ENCODE results near the gene BID.

BID gene

GRCh38 chr22:17774206-17774925 is at the start of gene BID:
TSS of gene BID (minus strand) at chr22:17774469. CDS start at chr22:17750116, 24,353 bp downstream.
- peak; percentile 38 for DNase-seq (ENCODE audit: low read depth)

GRCh38 chr22:17823964-17824363 is 49.7 kb upstream of the BID start:
- DNase-seq (ENCODE audit: low read depth), result no peak

GRCh38 chr22:17823226-17823625 is 49.0 kb upstream of the BID start:
- DNase-seq (ENCODE audit: low read depth), result no peak

- no peak for DNase-seq (ENCODE audit: low read depth)
Observed at GRCh38 chr22:17822087-17822486, 47.8 kb upstream of the BID start.

DNA sequence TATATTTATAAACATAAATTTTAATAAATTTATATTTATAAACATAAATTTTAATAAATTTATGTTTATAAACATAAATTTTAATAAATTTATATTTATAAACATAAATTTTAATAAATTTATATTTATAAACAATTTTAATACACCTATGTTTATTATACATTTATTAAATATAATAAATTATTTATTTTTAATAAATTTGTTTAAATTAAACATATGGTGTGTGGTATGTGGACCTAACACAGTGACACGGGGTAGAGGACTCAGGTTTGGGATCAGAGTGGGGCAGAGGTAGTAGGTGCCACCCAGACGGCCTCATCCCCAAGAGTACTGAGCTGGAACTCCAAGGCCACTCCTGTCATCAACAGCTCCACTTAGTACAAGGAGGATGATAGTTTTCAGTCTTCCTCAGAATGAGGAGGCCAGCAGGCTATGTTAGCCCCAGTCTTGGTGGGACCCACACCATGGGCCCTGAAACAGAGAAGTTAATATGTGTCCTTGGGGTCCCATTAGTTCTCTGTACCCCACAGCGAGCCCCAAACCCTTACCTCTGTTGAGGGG is 46.7 kb upstream of the BID start:
- no peak for DNase-seq (ENCODE audit: low read depth)

DNA sequence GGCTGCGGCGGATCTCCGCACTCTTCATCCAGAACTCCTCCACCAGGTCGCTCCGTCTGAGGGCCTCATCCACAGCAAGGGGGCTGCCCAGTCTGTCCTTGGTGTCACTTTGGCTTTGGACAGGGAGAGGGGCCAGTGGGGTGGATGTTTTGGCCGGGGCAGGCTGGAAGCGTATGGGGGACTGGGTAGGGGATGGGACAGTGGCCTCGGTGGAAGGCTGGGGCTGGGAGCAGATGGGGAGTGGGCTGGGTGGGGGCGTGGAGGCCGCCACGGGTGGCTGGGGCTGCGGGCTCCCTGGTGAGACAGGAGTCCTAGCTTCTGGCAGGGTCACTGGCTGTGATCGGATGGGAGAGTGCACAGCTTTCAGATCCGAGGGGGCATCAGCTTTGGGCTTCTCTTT is 44.4 kb upstream of the BID start:
- no peak for DNase-seq (ENCODE audit: low read depth)

DNA sequence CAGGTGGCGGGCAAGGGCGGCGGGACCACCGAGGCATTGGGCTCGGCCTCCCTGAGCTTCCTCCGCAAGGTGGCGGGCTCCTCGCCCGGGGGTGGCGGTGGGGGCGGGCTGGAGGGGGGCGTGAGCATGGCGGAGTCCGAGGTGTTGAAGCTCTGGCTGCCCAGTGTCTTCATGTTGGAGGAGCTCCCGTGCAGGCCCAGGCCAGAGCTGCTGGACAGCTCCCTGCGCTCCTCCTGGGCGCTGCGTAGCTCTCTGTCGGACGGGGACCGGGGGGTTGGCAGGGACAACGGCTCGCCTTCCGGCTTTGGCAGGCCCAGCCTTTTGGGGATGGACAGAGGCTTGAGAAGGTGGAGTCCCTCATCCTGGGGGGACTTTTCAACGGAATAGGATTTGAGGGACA is 43.9 kb upstream of the BID start:
- no peak for DNase-seq (ENCODE audit: low read depth)

- no peak for DNase-seq (ENCODE audit: low read depth)
Observed at GRCh38 chr22:17817511-17818065, 43.3 kb upstream of the BID start.

DNA sequence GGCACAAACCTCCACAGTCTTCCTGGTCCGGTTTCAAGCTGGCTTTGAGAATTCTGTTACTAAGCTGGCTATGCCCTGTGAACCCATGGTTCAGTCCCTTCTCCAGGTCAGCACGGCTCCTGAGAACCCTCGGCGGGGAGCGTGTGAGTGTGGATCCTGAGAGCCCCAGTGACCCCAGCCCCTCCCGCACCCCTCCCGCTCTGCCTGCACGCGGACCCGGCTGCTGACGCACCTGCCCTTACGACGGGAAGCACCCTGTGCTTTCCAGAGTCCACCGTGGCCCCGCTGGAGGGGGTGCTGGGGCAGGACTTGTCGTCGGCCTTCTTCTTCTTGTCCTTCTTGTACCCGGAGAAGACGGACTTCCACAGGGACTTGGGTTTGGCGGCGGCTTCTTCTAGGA is 42.8 kb upstream of the BID start:
- DNase-seq (ENCODE audit: low read depth), result no peak

- no peak for DNase-seq (ENCODE audit: low read depth)
Observed at GRCh38 chr22:17816649-17817048, 42.4 kb upstream of the BID start.

GRCh38 chr22:17815703-17816254 is 41.5 kb upstream of the BID start:
- no peak for DNase-seq (ENCODE audit: low read depth)

DNA sequence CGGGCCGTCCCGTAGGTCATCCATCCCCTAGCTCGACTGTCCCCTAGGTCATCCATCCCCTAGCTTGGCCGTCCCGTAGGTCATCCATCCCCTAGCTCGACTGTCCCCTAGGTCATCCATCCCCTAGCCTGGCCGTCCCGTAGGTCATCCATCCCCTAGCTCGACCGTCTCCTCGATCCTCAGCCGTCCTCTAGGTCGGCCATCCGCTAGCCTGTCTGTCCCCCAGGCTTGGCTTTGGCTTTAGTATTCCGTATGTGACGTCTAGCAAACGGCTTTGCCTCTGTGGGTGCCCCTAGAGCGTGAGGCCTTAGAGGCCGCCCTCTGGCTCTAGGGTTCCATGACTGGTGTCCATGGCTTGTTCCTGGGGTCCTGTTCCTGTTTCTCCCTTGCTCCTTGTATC is 40.6 kb upstream of the BID start:
- no peak for DNase-seq (ENCODE audit: low read depth)

DNA sequence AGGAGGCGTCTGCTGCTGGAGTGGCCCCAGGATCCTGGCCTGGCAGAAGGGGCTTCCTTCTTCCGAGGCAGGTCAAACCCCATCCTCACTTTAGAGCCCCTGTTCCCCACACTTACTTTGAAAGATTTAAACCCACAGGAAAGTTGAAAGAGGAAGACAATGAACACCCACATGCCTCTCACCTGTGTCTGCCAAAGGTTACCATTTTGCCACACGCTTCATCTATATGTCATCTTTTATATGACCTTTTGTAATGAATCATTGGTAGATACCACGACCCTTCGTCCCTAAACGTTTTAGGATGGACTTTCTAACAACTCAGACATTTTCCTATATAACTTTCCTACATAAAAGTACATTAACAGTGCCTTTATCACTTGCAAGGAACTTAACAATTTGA is 39.8 kb upstream of the BID start:
- no peak for DNase-seq (ENCODE audit: low read depth)

DNA sequence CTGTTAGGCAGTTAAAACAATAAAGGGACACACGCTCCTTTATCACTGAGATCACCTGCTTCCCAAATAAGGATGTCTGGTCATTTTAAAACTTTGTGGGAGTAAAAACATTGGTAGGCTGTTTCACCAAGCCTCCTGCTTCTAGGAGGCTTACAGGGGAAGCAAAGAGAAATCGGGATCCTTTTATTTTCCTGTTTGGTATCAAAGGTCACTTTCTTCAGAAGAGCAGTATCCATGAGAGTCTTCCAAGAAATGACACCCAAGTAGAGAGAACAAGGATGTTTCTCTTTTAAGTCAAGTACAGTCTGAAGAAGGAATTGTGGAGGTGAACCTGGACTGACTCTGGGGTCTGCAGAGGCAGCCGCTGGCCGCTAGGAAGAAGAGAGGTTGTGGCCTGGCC is 36.9 kb upstream of the BID start:
- no peak for DNase-seq (ENCODE audit: low read depth)

- no peak for DNase-seq (ENCODE audit: low read depth)
Observed at GRCh38 chr22:17810570-17811116, 36.4 kb upstream of the BID start.

DNA sequence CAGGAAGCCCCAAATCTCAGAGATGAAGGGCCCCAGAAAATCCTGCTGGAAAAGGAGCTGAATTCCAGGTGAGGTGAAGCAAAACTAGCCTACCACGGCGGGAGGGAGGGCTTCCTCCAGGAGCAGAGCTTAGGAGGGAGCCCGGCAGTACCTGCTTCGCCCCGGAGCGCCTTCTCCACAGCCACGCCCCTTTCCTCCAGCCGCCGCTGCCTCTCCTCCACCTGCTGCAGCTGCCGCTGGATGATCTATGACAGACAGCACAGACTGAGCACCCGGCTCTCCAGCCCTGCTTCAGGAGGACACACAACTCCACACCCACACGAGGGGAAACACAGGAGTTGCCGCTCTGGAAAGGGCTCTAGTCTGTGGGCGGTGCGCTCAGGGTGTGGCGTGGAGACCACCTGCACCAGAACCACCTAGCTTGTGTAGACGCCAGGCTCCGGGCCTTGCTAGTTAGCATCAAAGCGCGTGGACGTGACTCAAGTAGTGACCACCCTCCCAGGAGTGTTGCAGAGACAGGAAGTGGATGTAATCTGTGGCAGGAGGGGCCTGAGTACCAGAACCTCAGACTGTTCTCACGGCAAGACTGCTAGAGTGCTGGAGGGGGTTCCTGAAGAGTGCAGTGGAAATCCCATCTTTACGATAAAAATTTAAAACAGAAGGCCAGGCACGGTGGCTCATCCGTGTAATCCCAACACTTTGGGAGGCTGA is 34.6 kb upstream of the BID start:
- no peak for DNase-seq (ENCODE audit: low read depth)

DNA sequence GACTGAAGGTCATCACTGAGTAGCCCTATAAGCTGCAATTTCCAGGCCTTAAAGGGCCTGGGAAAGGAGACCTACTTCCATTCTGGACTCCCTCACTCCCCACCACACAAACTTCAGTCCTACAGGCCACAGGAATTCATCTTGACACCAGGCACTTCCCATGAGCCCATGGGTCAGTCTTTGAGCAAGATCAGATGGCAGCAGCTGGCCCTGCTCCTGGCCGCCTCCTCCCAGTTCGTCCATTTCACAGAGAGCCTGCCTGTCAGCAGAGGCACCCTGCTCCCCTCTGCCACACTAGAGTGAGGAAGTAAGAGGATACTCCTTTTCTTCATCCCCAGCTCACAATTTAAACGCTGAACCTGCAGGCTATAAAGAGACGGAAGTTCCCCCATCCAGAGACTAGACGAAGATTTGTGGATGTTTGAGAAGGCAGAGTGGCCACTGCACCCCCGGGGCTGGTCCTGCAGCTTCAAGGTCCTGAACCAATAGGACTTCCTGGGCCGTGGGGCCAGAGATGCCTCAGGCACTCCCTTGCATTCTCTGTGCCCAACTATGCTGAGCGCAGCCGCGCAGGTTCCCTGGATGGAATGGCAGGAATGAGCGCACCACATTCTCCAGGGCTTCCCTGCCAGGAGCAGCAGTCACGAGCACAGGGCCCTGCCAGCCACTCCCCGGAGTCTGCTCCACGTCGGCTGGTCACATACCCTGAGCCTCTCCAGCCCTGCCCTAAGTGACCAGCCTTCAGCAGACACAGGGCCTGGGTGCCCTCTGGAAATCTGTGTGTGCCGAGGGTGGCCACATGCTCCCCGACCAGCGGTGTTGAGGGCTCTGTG is 33.5 kb upstream of the BID start:
- DNase-seq (ENCODE audit: low read depth), result no peak

GRCh38 chr22:17807086-17807485 is 32.8 kb upstream of the BID start:
- DNase-seq (ENCODE audit: low read depth), result no peak

GRCh38 chr22:17806437-17806836 is 32.2 kb upstream of the BID start:
- no peak for DNase-seq (ENCODE audit: low read depth)

DNA sequence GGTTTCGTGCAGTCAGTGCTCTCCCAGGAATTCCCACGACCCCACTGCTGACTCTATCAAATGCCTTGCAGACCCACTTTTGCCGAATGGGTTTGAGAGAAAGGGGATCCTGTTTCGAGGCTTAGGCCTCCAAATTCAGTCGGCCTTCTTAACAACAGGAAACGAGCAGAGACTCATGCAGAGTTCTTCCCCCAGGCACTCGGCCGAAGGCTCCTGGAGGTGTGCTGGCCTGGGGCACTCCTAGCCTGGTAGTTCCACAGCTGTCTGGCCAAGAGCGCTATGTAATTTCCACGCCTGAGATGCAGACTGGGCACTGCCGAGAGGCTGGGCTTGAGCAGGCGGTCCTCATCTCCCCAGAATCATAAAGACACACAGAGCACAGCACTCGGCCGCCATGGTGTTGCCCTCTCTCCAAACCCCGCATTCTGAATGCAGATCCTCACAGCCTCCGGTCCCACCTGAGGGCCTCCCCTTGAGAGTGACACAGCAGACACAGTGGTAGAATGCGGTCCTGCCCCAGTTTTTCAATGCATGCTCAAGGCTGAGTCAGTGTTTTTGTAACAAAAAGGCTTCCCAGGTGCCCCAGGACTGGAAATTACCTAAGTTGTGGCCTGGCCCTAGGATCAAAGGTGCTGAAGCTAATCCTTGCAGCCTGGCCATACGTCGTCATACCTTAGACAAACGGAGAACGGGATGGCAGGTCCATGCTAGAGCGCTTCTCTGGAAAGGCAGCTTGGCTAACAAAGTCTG is 30.2 kb upstream of the BID start:
- DNase-seq (ENCODE audit: low read depth), result no peak
